ENCODE measurements around the gene CD209.

The CD209 gene

GRCh38 chr19:7718668-7719067 is 28.7 kb downstream of the CD209 start:
- Histone ChIP-seq H3K4me3 (ENCODE audit: insufficient read length, low read depth) (no peak overlapping the region), H3K9ac (ENCODE audit: insufficient read length, low read depth) (no peak overlapping the region), H3K36me3 (ENCODE audit: insufficient read depth, insufficient read length, low read length) (no peaks in the 10 kb centered on the region), H3K4me1 (ENCODE audit: insufficient read depth, insufficient read length) (no peaks in the 10 kb centered on the region), H3K27me3 (ENCODE audit: insufficient read depth, insufficient read length) (no peaks in the 10 kb centered on the region), H3K9me3 (ENCODE audit: insufficient read depth, low read length) (no peaks in the 10 kb centered on the region)
- TF ChIP-seq ZNF274 (IDR thresholded peaks at IDR 0.05; ENCODE audit: low read depth, low read length): no peak
- no peak for TF ChIP-seq YY1 (IDR thresholded peaks at IDR 0.05; ENCODE audit: insufficient read depth, insufficient read length)
- no peak for TF ChIP-seq SUZ12 (IDR thresholded peaks at IDR 0.05; ENCODE audit: extremely low read depth, insufficient read depth, insufficient read length)
- no peak for DNase-seq (ENCODE audit: low read depth, low spot score)

- Histone ChIP-seq H3K27me3 (ENCODE audit: insufficient read depth, insufficient read length) (no peaks in the 10 kb centered on the region), H3K4me3 (ENCODE audit: insufficient read length, low read depth) (no peak overlapping the region), H3K36me3 (ENCODE audit: insufficient read depth, insufficient read length, low read length) (no peaks in the 10 kb centered on the region), H3K9ac (ENCODE audit: insufficient read length, low read depth) (no peak overlapping the region), H3K9me3 (ENCODE audit: insufficient read depth, low read length) (no peaks in the 10 kb centered on the region), H3K4me1 (ENCODE audit: insufficient read depth, insufficient read length) (no peaks in the 10 kb centered on the region)
- TF ChIP-seq ZNF274 (IDR thresholded peaks at IDR 0.05; ENCODE audit: low read depth, low read length): no peak
- TF ChIP-seq YY1 (IDR thresholded peaks at IDR 0.05; ENCODE audit: insufficient read depth, insufficient read length): no peak
- no peak for TF ChIP-seq SUZ12 (IDR thresholded peaks at IDR 0.05; ENCODE audit: extremely low read depth, insufficient read depth, insufficient read length)
- DNase-seq (ENCODE audit: low read depth, low spot score): no peak
Observed at GRCh38 chr19:7716762-7717161, 30.6 kb downstream of the CD209 start.

- Histone ChIP-seq H3K27me3 (ENCODE audit: insufficient read depth, insufficient read length) (no peaks in the 10 kb centered on the region), H3K9me3 (ENCODE audit: insufficient read depth, low read length) (no peaks in the 10 kb centered on the region), H3K36me3 (ENCODE audit: insufficient read depth, insufficient read length, low read length) (no peaks in the 10 kb centered on the region), H3K4me3 (ENCODE audit: insufficient read length, low read depth) (no peak overlapping the region), H3K9ac (ENCODE audit: insufficient read length, low read depth) (no peak overlapping the region), H3K4me1 (ENCODE audit: insufficient read depth, insufficient read length) (no peaks in the 10 kb centered on the region)
- no peak for DNase-seq (ENCODE audit: low read depth, low spot score)
- no peak for TF ChIP-seq YY1 (IDR thresholded peaks at IDR 0.05; ENCODE audit: insufficient read depth, insufficient read length)
- TF ChIP-seq SUZ12 (IDR thresholded peaks at IDR 0.05; ENCODE audit: extremely low read depth, insufficient read depth, insufficient read length): no peak
- no peak for TF ChIP-seq ZNF274 (IDR thresholded peaks at IDR 0.05; ENCODE audit: low read depth, low read length)
Observed at GRCh38 chr19:7715671-7716070, 31.7 kb downstream of the CD209 start.

- Histone ChIP-seq H3K4me1 (ENCODE audit: insufficient read depth, insufficient read length) (no peaks in the 10 kb centered on the region), H3K36me3 (ENCODE audit: insufficient read depth, insufficient read length, low read length) (no peaks in the 10 kb centered on the region), H3K9ac (ENCODE audit: insufficient read length, low read depth) (no peak overlapping the region), H3K27me3 (ENCODE audit: insufficient read depth, insufficient read length) (no peaks in the 10 kb centered on the region), H3K4me3 (ENCODE audit: insufficient read length, low read depth) (no peak overlapping the region), H3K9me3 (ENCODE audit: insufficient read depth, low read length) (no peaks in the 10 kb centered on the region)
- TF ChIP-seq SUZ12 (IDR thresholded peaks at IDR 0.05; ENCODE audit: extremely low read depth, insufficient read depth, insufficient read length) (no peak), YY1 (IDR thresholded peaks at IDR 0.05; ENCODE audit: insufficient read depth, insufficient read length) (no peak), ZNF274 (IDR thresholded peaks at IDR 0.05; ENCODE audit: low read depth, low read length) (no peak)
- DNase-seq (ENCODE audit: low read depth, low spot score): no peak
Observed at GRCh38 chr19:7710616-7711015, 36.7 kb downstream of the CD209 start.

- Histone ChIP-seq H3K4me3 (ENCODE audit: insufficient read length, low read depth) (no peak overlapping the region), H3K27me3 (ENCODE audit: insufficient read depth, insufficient read length) (no peaks in the 10 kb centered on the region), H3K9me3 (ENCODE audit: insufficient read depth, low read length) (no peaks in the 10 kb centered on the region), H3K4me1 (ENCODE audit: insufficient read depth, insufficient read length) (no peaks in the 10 kb centered on the region), H3K9ac (ENCODE audit: insufficient read length, low read depth) (no peak overlapping the region), H3K36me3 (ENCODE audit: insufficient read depth, insufficient read length, low read length) (no peaks in the 10 kb centered on the region)
- DNase-seq (ENCODE audit: low read depth, low spot score): no peak
- TF ChIP-seq YY1 (IDR thresholded peaks at IDR 0.05; ENCODE audit: insufficient read depth, insufficient read length): no peak
- TF ChIP-seq SUZ12 (IDR thresholded peaks at IDR 0.05; ENCODE audit: extremely low read depth, insufficient read depth, insufficient read length): no peak
- TF ChIP-seq ZNF274 (IDR thresholded peaks at IDR 0.05; ENCODE audit: low read depth, low read length): no peak
Observed at GRCh38 chr19:7709932-7710460, 37.3 kb downstream of the CD209 start.

GRCh38 chr19:7706955-7707456 is 40.3 kb downstream of the CD209 start:
- TF ChIP-seq YY1 (IDR thresholded peaks at IDR 0.05; ENCODE audit: insufficient read depth, insufficient read length) (no peak), ZNF274 (IDR thresholded peaks at IDR 0.05; ENCODE audit: low read depth, low read length) (no peak)
- Histone ChIP-seq H3K9me3 (ENCODE audit: insufficient read depth, low read length) (no peaks in the 10 kb centered on the region), H3K4me3 (ENCODE audit: insufficient read length, low read depth) (no peak overlapping the region), H3K9ac (ENCODE audit: insufficient read length, low read depth) (peak overlapping the region; percentile 42), H3K27me3 (ENCODE audit: insufficient read depth, insufficient read length) (no peaks in the 10 kb centered on the region), H3K4me1 (ENCODE audit: insufficient read depth, insufficient read length) (peaks cover 4% of the 10 kb centered on the region), H3K36me3 (ENCODE audit: insufficient read depth, insufficient read length, low read length) (no peaks in the 10 kb centered on the region)
- DNase-seq (ENCODE audit: low read depth, low spot score): no peak

GRCh38 chr19:7706188-7706954 is 41.0 kb downstream of the CD209 start:
- TF ChIP-seq ZNF274 (IDR thresholded peaks at IDR 0.05; ENCODE audit: low read depth, low read length) (no peak), YY1 (IDR thresholded peaks at IDR 0.05; ENCODE audit: insufficient read depth, insufficient read length) (no peak), SUZ12 (IDR thresholded peaks at IDR 0.05; ENCODE audit: extremely low read depth, insufficient read depth, insufficient read length) (no peak)
- no peak overlapping the region for H3K4me3 ChIP-seq (ENCODE audit: insufficient read length, low read depth)
- DNase-seq (ENCODE audit: low read depth, low spot score): no peak
- peaks cover 4% of the 10 kb centered on the region for H3K4me1 ChIP-seq (ENCODE audit: insufficient read depth, insufficient read length)
- no peaks in the 10 kb centered on the region for H3K27me3 ChIP-seq (ENCODE audit: insufficient read depth, insufficient read length)
- H3K9me3 ChIP-seq (ENCODE audit: insufficient read depth, low read length): no peaks in the 10 kb centered on the region
- no peak overlapping the region for H3K9ac ChIP-seq (ENCODE audit: insufficient read length, low read depth)
- no peaks in the 10 kb centered on the region for H3K36me3 ChIP-seq (ENCODE audit: insufficient read depth, insufficient read length, low read length)

Measured in NT2/D1 (cell line).